Measurements from ENCODE around the gene TNPO3. TPM values are rescaled to one million over a fixed set of nuclear protein-coding genes. Genes with fewer than 3 reads are reported as not detected.
"Not testable (repeated sequence)": the region's sequence is repeated elsewhere in the genome, so short reads cannot be mapped to it uniquely, and the experiment has no call there.

Gene TNPO3
- total RNA-seq, 1 experiment from 2014 or later, result 61.5 TPM

GRCh38 chr7:128954150-128954549 lies 100.8 kb downstream of the TNPO3 start:
- Histone ChIP-seq H3K27me3 (replicated peaks) (no peaks in the 10 kb centered on the region; the same call in 1 of the 2 replicates), H3K36me3 (peaks cover 73% of the 10 kb centered on the region), H3K27ac (no peak overlapping the region), H3K9me3 (replicated peaks) (no peaks in the 10 kb centered on the region; the same call in 1 of the 2 replicates), H3K4me1 (replicated peaks) (0 out of 2 replicates have a peak, but pooled peaks cover 2% of the 10 kb centered on the region), H3K4me3 (no peak overlapping the region)
- no peak for DNase-seq (ENCODE audit: low read depth in 1 of 2, low spot score in 2 of 2)

DNA sequence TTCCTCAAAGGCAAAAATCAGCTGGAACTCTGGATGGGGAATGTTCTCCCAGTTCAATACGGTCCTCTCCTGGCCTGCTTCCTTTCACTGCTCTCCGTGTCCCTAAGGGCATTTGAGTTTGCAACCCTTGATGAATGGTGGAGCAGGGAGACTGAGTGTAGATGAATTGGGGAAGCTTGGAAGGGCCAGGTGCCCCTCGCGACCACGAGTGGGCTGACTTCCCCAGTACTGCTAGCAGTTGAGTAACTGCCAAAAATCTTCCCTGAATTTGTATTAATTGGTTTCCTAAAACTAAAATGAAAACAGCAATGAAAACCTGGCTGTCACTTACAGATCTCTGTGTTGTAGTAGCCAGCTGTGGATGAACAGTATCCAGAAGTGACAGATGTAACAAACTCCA lies 103.6 kb downstream of the TNPO3 start:
- Histone ChIP-seq H3K36me3 (peaks cover 46% of the 10 kb centered on the region), H3K4me1 (replicated peaks) (0 out of 2 replicates have a peak, but pooled peaks cover 2% of the 10 kb centered on the region), H3K9me3 (replicated peaks) (no peaks in the 10 kb centered on the region; the same call in 1 of the 2 replicates), H3K4me3 (no peak overlapping the region), H3K27me3 (replicated peaks) (no peaks in the 10 kb centered on the region; the same call in 1 of the 2 replicates), H3K27ac (no peak overlapping the region)
- DNase-seq (ENCODE audit: low read depth in 1 of 2, low spot score in 2 of 2), result no peak

GRCh38 chr7:128948976-128949760 lies 105.7 kb downstream of the TNPO3 start:
- H3K36me3 ChIP-seq, result peaks cover 28% of the 10 kb centered on the region
- H3K4me3 ChIP-seq, result no peak overlapping the region
- no peaks in the 10 kb centered on the region; the same call in 1 of the 2 replicates for H3K9me3 ChIP-seq (replicated peaks)
- no peak for DNase-seq (ENCODE audit: low read depth in 1 of 2, low spot score in 2 of 2)
- H3K4me1 ChIP-seq (replicated peaks), result 0 out of 2 replicates have a peak, but pooled peaks cover 2% of the 10 kb centered on the region
- no peaks in the 10 kb centered on the region; the same call in 1 of the 2 replicates for H3K27me3 ChIP-seq (replicated peaks)
- no peak overlapping the region for H3K27ac ChIP-seq

GRCh38 chr7:128948312-128948973 lies 106.5 kb downstream of the TNPO3 start:
- Histone ChIP-seq H3K27ac (no peak overlapping the region), H3K27me3 (replicated peaks) (no peaks in the 10 kb centered on the region; the same call in 1 of the 2 replicates), H3K36me3 (peaks cover 21% of the 10 kb centered on the region), H3K4me3 (no peak overlapping the region), H3K9me3 (replicated peaks) (no peaks in the 10 kb centered on the region; the same call in 1 of the 2 replicates), H3K4me1 (replicated peaks) (0 out of 2 replicates have a peak, but pooled peaks cover 2% of the 10 kb centered on the region)
- no peak for DNase-seq (ENCODE audit: low read depth in 1 of 2, low spot score in 2 of 2)

GRCh38 chr7:128947854-128948253 lies 107.1 kb downstream of the TNPO3 start:
- Histone ChIP-seq H3K36me3 (peaks cover 15% of the 10 kb centered on the region), H3K9me3 (replicated peaks) (no peaks in the 10 kb centered on the region), H3K27ac (no peak overlapping the region), H3K4me1 (replicated peaks) (0 out of 2 replicates have a peak, but pooled peaks cover under 1% of the 10 kb centered on the region), H3K27me3 (replicated peaks) (no peaks in the 10 kb centered on the region; the same call in 1 of the 2 replicates), H3K4me3 (no peak overlapping the region)
- no peak for DNase-seq (ENCODE audit: low read depth in 1 of 2, low spot score in 2 of 2)

- DNase-seq (ENCODE audit: low read depth in 1 of 2, low spot score in 2 of 2), result no peak
- no peaks in the 10 kb centered on the region; the same call in 1 of the 2 replicates for H3K27me3 ChIP-seq (replicated peaks)
- H3K4me3 ChIP-seq, result no peak overlapping the region
- no peaks in the 10 kb centered on the region for H3K4me1 ChIP-seq (replicated peaks)
- H3K27ac ChIP-seq, result no peak overlapping the region
- H3K36me3 ChIP-seq, result peaks cover 8% of the 10 kb centered on the region; the same call in 1 of the 2 replicates
- no peaks in the 10 kb centered on the region for H3K9me3 ChIP-seq (replicated peaks)
Measured at GRCh38 chr7:128946936-128947830, 107.7 kb downstream of the TNPO3 start.

DNA sequence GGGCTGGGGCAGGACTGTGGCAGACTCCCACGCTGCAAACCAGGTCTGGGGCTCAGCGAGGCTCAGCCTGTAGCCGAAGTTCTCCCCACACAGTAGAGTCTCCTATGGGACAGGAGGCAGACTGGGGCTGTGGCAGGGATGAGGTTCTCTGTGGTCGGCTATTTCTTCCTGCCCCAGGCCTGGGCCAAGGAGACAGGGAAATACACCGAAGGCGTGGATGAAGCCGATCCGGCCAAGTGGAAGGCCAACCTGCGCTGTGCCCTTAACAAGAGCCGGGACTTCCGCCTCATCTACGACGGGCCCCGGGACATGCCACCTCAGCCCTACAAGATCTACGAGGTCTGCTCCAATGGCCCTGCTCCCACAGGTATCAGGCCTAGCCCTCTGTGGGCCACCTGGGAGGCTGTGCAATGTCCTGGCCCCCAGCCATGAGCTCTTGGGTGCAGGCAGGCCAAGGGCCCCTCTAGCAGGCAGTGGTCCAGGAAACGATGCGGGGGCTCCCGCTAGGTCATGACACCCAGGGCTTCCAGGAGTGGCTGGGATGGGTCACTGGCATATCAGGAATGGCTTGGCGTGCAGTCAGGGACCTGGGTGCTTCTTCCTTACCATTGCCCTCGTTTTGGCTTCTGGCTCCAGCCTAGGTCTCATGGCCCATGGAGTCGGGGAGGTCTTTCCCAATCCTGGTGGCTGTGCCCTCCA lies 109.1 kb downstream of the TNPO3 start:
- 0 out of 2 replicates have a peak, but pooled peaks cover 1% of the 10 kb centered on the region for H3K36me3 ChIP-seq
- no peaks in the 10 kb centered on the region; the same call in 1 of the 2 replicates for H3K27me3 ChIP-seq (replicated peaks)
- no peak overlapping the region for H3K27ac ChIP-seq
- DNase-seq (ENCODE audit: low read depth in 1 of 2, low spot score in 2 of 2), result no peak
- no peaks in the 10 kb centered on the region for H3K4me1 ChIP-seq (replicated peaks)
- H3K9me3 ChIP-seq (replicated peaks), result no peaks in the 10 kb centered on the region
- H3K4me3 ChIP-seq, result no peak overlapping the region

DNA sequence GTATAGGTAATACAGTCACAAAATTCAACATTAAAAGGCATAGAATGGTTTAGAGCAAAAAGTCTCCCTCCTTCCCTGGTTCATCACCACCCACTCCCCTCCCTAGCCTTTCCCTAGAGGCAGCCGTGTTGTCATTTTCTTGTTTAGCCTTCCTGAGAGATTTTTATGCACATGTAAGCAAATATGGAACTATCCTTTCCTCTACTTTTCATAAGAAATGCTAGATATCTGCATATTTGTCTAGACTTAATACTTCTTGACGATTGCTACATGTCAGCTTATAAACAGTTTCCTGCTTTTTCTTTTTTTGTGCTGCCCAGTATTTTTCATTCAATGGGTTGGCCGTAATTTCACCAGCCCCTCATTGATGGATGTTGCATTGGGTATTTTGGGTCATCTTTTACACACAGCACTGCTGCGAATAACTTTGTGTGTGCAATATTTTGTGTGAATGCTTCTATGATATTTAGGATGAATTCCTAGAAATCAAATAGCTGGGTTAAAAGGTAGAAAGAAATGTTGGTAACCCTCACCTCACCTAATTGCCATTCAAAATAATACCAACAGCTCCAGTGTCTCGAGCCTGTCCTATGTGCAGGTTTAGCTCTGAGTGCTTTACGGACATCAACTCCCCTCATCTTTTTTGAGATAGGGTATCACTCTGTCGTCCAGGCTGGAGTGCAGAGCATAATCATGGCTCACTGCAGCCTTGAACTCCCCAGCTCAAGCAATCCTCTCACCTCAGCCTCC lies 110.2 kb downstream of the TNPO3 start:
- Histone ChIP-seq H3K4me1 (replicated peaks) (no peaks in the 10 kb centered on the region), H3K9me3 (replicated peaks) (no peaks in the 10 kb centered on the region), H3K36me3 (no peaks in the 10 kb centered on the region), H3K27me3 (replicated peaks) (peaks cover 5% of the 10 kb centered on the region), H3K27ac (no peak overlapping the region), H3K4me3 (no peak overlapping the region)
- no peak for DNase-seq (ENCODE audit: low read depth in 1 of 2, low spot score in 2 of 2)

DNA sequence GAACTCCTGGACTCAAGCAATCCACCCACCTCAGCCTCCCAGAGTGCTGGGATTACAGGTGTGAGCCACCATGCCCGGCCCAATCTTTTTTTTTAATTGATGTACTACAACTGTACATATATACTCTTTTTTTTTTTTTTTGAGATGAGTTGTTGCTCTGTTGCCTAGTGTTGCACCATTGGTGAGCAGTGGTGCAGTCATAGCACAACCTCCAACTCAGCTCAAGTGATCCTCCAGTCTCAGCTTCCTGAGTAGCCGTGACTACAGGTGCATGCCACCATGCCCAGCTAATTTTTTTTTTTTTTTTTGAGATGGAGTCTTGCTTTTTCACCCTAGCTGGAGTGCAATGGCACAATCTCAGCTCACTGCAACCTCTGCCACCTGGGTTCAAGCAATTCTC lies 111.7 kb downstream of the TNPO3 start:
- not testable (repeated sequence) for H3K36me3 ChIP-seq; DNase-seq (ENCODE audit: low read depth in 1 of 2, low spot score in 2 of 2); H3K9me3 ChIP-seq (replicated peaks); H3K4me3 ChIP-seq; H3K4me1 ChIP-seq (replicated peaks); H3K27ac ChIP-seq
- peaks cover 17% of the 10 kb centered on the region for H3K27me3 ChIP-seq (replicated peaks)

DNA sequence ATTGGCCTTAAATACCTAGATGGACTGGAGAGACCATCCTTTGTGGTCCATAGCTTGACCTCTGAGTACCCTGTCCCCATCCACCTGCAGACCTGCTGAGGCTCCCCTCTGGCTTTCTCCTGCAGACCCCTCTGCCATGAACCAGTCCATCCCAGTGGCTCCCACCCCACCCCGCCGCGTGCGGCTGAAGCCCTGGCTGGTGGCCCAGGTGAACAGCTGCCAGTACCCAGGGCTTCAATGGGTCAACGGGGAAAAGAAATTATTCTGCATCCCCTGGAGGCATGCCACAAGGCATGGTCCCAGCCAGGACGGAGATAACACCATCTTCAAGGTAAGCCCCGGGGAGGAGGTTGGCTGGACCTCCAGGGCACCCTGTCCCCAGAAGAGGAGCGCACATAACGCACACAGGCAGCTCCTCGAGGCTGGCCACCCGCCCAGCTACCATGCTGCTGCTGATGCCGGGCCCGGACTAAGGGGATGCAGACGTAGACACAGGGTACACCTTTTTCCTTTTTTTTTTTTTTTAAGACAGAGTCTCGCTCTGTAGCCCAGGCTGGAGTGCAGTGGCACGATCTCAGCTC lies 112.9 kb downstream of the TNPO3 start:
- Histone ChIP-seq H3K4me3 (no peak overlapping the region), H3K9me3 (replicated peaks) (peaks cover 3% of the 10 kb centered on the region; the same call in 1 of the 2 replicates), H3K4me1 (replicated peaks) (peaks cover 10% of the 10 kb centered on the region), H3K36me3 (no peaks in the 10 kb centered on the region), H3K27me3 (replicated peaks) (peaks cover 29% of the 10 kb centered on the region), H3K27ac (no peak overlapping the region)
- peak in 1 of 2 experiments; percentile 26 for DNase-seq (ENCODE audit: low read depth in 1 of 2, low spot score in 2 of 2)

DNA sequence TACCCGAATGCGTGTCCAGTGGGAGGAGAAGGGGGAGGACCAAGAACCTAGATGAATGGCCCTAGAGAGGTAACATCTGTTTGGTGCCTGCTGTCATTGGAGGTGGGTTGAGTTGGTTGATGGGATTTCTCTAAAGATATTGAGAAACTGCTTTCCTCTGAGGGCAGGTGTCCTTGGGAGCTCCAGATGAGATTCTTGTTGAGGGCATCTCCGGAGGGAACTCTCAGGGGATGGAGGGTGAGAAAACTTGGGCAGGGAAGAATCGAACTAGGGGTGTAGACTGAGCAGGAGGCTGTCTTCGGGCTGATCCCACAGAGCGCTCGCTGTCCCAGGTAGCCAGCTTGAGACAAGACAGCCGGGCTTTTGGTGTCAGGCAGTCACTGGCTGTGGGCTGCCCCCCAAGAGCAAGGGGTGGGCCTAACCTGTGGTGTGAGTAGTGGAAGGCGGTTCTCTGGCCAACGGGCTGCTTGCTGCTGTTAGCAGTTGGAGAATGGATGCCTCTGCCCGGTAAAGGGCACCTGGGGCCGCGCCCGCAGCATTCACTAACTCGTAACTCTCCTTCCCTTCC lies 113.5 kb downstream of the TNPO3 start:
- no peak overlapping the region for H3K27ac ChIP-seq
- H3K36me3 ChIP-seq, result no peaks in the 10 kb centered on the region
- H3K27me3 ChIP-seq (replicated peaks), result peaks cover 35% of the 10 kb centered on the region
- DNase-seq (ENCODE audit: low read depth in 1 of 2, low spot score in 2 of 2), result peak in 1 of 2 experiments; percentile 35
- H3K4me1 ChIP-seq (replicated peaks), result peaks cover 10% of the 10 kb centered on the region
- no peak overlapping the region for H3K4me3 ChIP-seq
- H3K9me3 ChIP-seq (replicated peaks), result peaks cover 3% of the 10 kb centered on the region; the same call in 1 of the 2 replicates

Data from SJSA1 (cell line).